ENCODE data around the gene LMX1B.

LMX1B gene

DNA sequence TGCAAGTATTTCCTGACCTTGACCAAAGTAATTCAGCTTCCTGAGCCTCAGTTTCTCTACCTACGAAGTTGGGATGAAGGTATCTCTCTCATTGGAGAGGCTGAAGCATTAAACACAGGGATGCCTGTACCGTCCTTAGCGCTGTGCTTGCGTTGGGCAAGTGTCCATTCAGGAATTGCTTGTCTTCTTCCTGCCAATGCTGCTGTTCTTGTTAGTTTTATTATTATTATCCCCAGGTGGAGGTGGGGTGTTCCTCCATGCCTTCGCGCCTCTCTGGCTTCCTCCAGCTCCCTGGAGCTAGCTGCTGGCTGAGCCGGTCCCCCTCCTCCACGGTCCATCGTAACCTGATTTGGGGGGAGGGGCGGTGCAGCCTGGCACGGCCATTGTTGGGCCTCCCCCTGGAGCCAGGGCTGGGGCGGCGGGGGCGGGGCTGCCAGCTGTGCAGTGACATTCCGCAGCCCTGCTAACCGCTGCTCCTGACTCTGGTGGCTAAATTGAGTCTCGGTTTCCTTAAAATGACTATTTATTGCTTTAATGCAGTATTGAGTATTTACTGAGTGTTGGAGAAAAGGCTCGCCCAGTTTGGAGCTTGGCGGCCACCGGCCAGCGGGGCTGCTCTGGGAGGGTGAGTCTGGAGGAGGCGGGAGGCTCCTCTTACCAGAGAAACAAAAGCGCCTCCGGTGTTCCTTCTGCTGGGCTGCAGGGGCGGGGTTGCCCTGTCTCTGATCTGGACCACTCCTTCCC is 51.3 kb downstream of the LMX1B start:
- DNase-seq = no peak

DNA sequence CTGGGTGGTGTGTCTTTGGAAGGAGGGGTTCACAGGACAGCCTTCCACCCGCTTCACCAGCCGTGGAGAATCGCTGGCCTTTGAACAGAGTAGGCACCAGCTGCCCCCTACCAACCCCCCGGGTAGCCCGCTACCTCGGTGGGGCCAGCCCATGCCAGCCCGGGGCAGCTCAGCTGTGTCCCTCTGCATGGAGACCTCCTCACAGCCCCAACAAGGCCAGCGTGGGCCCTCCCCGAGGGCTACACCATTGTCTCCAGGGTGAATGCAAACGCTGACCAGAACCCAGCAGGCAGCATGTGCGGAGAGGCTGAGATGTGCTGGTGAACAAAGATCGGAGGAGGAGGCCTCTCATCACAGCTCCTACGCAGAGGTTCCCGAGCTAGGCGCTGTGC is 51.9 kb downstream of the LMX1B start:
- no peak for DNase-seq

DNA sequence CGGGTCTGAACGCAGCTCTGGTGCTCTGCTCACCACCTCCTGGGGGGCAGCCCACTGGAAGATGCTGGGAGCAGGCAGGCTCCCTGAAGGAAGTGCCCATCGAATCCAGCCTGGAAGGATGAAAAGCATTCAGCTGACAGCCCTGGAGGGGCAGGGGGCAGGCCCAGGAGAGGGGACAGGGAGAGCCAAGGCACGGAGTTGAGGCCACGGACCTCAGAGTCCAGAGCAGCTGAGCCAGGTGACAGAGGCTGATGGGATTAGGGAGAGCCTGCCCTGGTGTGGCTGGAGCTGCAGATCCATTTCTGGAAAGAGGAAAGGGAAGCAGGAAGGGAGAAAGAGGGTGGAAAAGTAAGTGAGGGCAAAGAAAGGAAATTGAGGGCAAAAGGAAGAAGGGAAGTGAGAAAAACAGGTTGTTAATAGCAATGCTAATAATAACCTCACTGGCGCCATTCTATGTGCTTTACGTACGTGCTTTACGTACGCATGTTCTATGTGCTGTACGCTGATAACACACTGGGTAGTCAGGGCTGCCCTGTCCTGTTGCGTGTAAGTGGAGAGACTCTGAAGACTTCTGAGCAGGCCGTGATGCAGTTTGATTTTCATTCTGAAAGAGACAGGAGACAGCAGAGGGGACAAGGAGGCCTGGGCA is 52.6 kb downstream of the LMX1B start:
- no peak for DNase-seq

DNA sequence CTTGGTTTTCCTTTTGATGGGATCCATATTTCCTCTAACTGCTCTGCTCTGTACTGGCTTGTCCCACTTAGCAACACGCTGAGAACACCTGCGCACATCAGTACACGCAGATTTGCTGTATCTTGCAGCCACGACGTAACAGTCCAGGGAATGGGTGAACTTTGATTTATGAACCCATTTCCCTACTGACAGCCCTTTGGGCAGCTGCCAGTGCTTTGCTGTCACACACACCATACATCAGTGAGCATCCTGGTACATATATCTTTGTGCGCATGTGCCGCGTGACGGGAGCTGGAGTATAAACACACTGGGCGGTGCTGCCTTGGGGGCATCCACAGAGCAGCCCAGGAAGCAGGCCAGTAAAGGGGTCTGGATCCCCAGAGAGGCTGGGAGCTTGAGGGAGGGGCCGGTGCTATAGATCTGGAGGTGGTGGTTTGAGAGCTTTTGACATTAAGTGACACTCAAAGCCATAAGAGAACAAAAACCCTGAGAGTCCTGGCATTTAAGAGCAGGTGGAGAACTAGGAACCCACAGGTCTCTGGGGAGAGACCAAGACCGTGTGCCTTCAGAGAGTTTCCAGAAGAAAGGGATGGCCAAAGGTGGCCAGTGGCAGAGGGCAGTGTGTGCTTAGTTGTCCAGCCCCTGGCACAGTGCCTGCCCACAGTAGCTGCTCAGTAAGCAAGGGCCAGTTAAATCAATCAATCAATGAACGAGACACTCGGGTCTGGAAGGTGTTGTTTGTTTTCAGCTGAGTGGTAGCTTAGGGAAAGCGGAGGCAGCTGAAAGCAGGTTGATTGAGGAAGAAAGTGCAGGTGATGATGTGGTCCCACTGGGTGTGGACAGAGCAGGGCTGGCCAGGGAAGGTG is 53.7 kb downstream of the LMX1B start:
- DNase-seq = no peak

DNA sequence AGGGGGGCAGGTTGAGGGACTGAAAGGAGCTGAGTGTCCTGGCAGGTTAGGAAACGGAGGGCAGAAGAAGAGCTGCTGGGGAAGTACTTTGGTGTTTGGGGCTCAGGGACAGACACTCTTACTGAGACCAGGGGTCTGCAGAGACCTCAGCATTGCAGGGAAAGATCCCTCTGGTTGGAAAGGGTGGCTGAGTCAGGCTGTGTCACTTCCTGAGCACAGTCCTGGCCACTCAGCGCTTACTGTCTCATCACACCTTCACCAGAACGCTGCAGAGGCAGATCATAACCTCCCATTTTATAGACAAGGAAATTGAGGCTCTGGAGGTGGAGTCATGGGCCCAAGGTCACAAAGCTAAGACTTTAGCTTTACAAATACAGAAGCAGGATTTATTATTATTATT is 54.3 kb downstream of the LMX1B start:
- DNase-seq = no peak

DNA sequence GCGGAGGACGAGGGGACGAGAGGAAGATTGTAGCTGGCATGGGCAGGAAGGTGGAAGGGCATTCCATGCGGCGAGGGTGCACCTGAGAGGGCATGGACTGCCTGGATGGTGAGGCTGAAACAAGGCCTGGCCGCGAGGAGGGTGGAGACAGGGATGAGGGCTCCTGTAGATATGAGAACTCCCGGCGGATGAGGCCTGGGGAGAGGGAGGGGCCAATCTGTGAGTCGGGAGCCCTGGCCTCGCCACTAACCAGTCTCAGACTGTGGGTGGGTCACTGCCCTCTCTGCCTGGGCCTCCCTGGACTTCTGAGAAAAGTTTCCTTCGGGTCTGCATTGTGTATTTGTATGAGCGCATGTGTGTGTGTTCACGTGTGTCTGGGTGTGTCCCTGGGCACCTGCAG is 55.4 kb downstream of the LMX1B start:
- no peak for DNase-seq

DNA sequence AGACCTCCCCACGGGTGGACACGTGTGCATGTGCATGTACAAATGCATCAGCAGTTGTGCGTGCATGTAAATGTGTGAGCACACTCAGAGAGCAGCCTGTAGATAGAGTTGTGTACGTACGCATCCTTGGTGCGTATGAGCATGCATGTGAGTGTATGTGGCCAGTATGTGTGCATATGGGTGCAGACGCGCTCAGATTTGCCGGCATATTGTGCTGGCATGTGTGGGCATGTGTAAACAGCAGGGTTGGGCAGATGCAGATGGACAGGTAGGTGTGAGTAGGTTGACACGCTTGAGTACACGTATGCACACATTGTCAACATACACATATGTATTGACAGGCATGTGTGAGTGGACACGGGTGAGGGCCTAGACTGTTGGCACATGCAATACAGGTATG is 56.5 kb downstream of the LMX1B start:
- DNase-seq = no peak

DNA sequence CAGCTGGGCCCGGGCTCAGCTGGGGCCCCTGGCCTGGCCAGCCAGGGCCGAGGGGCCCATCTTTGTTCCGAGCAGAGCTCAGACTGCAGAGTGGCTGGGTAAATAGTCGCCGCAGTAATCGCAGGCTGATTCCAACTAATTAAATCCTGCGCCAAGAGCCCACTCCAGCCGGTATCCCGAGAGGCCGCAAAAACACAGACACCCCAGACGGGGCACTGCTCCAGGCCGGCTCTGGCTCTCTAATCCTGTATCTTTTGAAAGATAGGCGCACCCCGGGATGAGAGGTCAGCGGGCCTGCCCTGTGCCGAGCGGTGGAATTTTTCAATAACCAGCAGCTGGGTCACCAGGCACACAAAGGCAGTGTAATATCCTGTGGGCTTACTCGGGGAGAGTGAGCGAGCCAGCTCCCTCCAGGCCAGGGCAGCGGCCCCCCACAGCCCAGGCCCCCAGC is 57.7 kb downstream of the LMX1B start:
- no peak for DNase-seq

DNA sequence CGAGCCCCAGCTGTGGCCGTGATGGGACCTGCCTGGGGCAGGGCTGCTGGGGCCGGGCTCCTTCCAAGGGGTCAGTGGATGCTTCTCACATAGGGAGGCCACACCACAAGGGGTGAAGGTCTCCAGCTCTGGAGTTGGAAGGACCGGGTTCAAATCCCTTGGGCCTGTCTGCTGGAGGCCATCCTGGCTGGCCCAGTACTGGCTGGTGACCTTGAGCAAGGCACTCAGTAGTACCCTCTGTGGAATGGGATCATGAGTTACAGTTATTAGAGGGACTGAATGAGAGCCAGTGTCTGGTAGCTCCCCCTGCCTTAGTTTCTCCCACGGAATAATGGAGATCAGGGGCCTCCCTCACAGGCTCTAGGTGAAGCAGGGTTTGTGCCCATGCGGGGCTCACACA is 58.3 kb downstream of the LMX1B start:
- DNase-seq = no peak

DNA sequence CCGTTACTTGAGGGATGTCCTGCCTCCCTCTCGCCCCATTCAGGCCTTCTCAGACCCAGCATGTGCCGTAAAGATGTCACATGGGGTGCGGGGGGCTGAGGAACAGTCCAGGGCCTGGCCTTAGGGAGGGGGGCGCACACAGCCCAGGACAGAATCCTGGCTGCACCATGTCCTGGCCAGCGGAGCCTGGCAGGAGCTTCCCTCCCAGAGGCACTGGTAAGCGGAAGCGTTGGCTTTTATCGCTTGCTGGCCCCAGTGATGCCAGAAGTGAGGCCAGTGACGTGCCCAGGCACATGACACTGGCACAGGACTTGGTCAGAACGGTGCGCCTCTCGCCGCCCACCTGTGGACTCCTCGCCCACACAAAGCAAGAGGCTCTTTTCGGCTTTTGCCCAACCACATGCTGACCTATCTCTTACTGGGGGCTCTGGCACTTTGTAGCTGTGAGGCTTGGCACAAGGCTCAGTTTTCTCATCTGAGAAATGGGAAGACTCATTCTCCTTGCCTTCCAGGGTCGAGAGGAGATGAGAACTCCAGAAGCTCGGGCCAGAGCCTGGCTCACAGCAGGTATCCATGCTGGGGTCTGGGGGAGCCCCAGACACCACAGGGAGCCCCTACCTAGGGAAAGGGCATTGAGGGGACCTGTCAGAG is 59.0 kb downstream of the LMX1B start:
- no peak for DNase-seq

DNA sequence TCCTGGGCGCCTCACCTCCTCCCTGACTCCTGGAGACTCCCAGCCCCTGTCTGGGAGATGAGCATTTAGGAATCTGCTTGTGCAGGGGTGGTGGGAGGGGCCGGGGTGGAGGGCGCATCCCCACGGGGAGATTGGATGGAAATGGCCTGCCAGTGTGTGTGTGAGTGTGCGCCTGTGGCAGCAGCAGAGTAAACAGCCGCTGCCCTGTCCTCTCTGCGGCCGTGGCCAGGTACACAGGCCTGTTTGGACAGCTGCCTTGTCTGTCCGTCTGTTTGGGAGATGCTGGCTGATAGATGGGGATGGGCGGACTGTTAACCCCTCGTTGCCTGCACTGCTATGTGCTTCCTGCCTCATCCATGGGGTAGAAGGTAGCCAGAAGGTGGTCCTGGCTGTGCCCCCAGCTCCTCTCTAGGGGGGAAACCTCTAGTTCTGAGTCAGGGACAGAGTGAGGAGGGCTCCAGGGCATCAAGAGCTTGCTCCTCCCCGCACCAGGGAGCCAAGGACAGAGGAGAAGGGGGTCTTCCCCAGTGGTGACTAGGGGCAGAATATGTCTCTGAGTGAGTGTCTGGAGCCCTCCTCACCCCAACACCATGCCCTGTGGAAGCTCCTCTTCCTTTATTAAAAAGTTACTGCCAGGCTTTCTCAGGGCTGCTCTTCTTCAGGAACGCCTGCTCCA is 60.1 kb downstream of the LMX1B start:
- DNase-seq = no peak

DNA sequence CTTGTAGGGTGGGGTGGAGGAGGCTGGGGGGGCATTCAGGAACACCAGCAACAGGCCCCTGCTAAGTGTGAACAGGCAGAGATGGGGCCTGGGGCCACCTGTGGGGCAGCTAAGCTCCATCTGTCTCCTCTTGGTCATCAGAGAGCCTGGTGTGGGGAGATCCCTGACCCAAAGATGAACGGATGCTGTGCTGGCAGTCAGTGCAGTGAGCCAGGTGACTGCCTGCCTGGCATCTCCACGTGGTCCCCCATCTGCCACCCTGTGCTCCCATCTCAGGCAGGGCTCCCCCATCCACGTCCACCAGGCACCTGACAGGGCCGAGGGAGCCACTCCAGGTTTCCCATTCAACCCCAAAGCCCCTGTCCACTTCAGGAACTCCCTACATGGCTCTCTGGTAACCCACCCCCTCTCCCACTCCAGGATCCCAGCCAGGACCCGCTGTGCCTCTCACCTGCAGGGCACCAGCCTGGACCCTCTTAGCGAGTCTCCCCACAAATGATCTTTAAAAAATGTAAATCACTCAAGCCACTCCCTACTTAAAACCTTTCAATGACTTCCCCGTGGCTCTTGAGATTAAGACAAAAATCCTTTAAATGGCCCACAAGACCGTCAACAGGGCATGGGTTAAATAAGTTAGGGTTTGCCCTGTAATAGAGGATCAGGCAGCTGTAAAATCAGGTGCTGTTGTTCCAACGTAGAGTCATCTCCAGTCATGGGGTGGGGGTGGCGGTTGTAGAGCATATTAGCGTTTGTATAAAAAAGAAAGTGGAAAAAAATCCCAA is 60.8 kb downstream of the LMX1B start:
- no peak for DNase-seq

DNA sequence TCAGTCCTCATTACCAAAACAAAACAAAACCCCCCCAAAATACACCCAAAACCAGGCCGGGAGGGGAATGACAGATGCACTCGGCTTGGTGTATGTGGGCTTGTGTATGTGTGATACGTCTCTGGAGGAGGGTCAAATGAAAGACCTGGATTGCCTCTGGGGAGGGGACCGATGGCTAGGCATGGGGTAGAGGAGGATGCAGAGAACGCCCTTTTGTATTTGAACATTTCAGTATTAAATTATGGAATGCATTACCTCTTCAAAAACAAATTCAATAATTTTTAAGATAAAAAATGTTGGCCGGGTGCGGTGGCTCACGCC is 61.4 kb downstream of the LMX1B start:
- no peak for DNase-seq

DNA sequence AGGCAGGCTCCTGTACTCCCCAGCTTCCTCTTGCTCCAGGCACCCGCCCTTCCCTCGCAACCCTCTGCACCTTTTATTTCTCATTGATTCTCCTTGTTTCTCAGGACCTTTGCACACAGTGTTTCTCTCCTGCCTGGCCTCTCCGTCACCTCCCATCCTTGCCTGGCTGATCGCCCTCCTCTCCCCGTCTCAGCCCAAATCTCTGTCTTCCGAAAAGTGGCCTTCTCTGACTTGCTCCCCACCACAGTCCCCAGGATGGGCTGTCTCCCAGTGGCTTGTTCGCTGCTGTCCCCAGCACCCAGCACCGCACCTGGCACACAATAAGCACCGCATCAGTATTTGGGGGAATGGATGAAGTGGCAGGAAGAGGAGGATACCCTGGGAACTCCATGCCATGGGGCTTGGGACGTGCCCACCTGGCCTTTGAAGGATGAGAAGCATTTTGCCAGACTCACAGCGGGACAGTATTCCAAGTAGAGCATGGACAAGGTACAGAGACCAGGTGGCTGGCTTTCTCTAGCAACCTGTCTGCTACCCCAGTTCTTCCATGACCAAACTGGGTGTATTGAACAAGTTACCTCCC is 62.5 kb downstream of the LMX1B start:
- DNase-seq = no peak

DNA sequence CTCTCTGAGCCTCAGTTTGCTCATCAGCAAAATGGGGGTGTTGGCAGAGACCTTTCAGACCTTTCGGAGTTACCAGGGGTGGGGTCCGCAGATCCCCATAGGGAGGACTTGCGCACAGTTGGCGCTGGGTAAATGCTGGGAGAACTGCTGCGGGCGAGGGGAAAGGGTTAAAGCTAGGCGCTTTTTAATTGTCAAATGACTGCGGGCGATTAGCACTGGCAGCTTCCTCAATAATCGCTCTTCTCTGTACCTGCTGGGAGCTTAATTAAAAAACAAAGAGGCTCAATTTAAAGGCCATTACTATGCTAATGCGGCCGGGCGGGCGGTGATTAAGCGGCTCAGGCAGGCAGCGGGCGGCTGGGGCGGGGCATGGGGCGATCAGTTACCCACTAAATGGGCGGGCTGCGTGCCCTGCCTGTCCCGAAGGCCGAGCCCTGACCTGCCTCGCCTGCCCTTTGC is 63.0 kb downstream of the LMX1B start:
- DNase-seq = no peak

DNA sequence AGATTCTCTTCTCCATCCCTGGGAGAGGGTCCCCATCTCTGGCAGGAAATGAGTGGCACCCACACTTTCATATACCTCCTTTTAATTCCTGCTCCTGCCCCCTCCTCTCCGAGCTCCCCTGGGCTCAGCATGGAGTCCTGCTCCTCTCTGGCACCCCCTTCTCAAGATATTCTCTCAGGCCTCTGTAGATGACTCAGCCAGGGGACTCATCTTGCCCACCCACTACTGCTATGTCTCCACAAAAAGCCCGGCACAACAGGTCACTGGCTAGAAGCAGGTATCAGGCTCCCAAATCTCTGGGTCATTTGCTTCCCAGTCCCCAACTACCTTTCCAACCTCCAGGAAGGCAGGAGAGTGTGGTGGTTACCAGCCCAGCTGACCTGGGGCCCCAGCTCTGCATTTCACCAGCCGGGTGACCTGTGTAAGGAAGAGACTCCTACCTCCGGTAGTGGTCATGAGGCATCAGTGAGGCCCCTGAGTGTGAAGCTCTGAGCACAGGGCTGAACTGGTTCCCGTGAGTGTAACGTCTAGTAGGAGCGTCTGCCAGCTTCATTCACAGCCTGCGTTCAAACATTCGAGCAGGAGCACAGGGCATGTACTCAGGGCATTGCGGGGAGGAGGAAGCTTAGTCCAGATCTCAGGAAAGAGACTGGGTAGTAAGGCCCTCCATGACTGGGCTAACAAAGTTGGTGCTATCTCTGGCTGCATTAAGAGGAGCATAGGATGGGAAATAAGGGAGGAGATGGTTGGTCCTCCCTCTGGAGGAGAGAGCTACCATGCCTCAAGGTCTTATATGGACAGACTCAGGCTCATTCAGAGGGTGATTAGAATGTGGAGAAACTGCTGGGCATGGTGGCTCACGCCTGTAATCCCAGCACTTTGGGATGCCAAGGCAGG is 63.7 kb downstream of the LMX1B start:
- DNase-seq = no peak

DNA sequence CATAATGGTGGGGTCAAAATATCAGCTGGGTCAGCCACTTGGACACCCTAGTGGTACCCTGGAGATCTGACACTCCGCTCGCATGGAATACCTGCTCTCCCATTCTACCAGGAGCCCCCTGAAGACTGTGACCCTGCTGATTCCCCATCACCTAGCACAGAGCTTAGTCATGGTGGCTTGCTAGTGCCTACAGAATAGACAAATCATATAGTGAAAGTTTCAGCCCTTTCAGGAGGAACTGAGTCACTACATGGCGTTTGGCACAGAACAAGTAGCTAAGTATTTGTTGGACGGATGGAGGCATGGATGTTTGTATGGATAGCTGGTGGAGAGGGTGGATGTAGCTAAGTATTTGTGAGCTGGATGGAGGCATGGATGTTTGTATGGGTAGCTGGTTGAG is 65.3 kb downstream of the LMX1B start:
- peak; percentile 38 for DNase-seq

DNA sequence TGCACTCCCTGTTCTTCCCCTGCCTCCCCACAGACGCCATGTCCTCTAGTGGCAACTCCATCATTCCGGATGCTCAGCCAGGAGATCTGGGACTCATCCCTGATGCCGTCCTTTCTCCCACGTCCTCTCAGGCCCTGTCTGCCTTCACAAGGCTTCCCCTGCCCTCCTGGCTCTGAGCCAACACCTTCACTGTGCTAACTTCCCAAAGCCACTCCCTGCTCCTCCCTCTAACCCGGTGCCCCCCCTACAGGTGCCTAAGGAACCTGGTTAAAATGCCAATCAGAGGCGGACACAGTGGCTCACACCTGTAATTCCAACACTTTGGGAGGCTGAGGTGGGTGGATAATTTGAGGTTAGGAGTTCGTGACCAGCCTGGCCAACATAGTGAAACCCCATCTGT is 67.6 kb downstream of the LMX1B start:
- DNase-seq = no peak

DNA sequence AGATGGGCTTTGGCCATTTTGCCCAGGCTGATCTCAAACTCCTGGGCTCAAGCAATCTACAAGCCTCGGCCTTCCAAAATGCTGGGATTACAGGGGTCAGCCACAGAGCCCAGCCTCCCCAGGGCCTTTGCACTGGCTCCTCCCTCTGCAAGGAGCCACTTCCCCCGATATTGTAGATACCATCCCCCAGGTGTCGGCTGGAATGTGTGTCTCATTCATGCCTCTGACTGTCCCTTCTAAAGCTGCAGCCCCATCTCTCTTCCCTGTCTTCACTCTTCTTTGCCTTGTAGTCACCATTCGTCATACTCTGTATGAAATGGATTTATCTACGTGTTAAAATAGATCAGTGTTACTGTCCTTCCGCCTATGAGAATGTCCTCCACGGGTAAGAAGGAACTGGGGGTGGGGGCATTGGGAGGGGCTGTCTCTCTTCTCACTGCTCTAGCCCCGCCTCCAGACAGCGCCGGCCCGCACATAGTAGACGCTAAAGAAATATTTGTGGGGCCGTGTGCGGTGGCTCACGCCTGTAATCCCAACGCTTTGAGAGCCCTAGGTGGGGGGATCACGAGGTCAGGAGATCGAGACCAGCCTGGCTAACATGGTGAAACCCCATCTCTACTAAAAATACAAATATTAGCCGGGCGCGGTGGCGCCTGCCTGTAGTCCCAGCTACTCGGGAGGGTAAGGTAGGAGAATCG is 68.5 kb downstream of the LMX1B start:
- DNase-seq = no peak

Data from activated CD4-positive, alpha-beta T cell treated with anti-CD3 and anti-CD28 coated beads, Interleukin-10, Interleukin-2, amounts not matched to agents 100 ng/mL and 50 ng/mL, durations not matched to agents 16 hours and 8 hours (primary cell).